ENCODE results near the gene ASB1. TPM values are rescaled to one million over a fixed set of nuclear protein-coding genes. Genes with fewer than 3 reads are reported as not detected.

ASB1 gene
- polyA plus RNA-seq, 1 donor (not counting 4 experiments of a cell fraction or from before 2014, with no cell fraction given): 13.0 TPM

DNA sequence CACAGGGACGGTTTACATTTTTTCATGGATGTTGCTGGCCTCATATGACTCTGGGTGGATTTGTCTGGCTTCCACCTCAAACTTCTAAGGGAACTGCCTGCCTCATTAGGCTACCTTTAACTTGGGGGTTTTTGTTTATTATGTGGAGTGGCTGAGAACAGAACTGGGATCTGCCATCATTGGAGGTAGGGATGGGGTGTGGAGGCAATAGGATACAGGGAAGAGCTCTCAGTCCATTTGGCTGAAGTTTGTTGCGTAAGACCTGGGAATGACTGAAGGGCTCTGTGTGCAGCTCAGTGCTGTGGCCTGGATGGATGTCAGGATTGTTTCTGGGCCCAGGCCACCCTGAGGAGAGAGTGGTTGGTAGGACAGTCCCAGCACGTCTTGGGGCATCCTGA is 31.2 kb downstream of the ASB1 start:
- Histone ChIP-seq H3K27ac (ENCODE audit: control insufficient read depth, insufficient read depth, low read length) (no peak overlapping the region), H3K9me3 (ENCODE audit: control insufficient read depth, low read depth, low read length) (peaks cover 2% of the 10 kb centered on the region), H3K27me3 (ENCODE audit: control insufficient read depth, extremely low read depth, insufficient read depth, low read length) (peaks cover 17% of the 10 kb centered on the region), H3K4me2 (ENCODE audit: control insufficient read depth, extremely low read depth, insufficient read depth, low read depth, low read length) (no peak overlapping the region), H3K9me1 (ENCODE audit: control insufficient read depth, extremely low read depth, insufficient read depth, low read length) (no peaks in the 10 kb centered on the region), H3K4me1 (ENCODE audit: control insufficient read depth, extremely low read depth, insufficient read depth, low read length) (no peaks in the 10 kb centered on the region), H3K79me2 (ENCODE audit: control insufficient read depth, insufficient read depth, low read length) (no peaks in the 10 kb centered on the region), H3K9ac (ENCODE audit: control insufficient read depth, extremely low read depth, insufficient read depth, low read length) (no peak overlapping the region), H4K20me1 (ENCODE audit: control insufficient read depth, extremely low read depth, insufficient read depth, low read length) (no peaks in the 10 kb centered on the region), H3K4me3 (ENCODE audit: control insufficient read depth in 2 of 3, extremely low read depth in 1 of 3, insufficient read depth in 2 of 3, low read depth in 1 of 3, low read length in 3 of 3) (no peak overlapping the region), H3K36me3 (ENCODE audit: control insufficient read depth in 2 of 2, extremely low read depth in 1 of 2, insufficient read depth in 2 of 2, low read length in 2 of 2) (no peaks in the 10 kb centered on the region), H2AFZ (ENCODE audit: control insufficient read depth, low read length) (no peak overlapping the region)
- TF ChIP-seq, protein P1, sequence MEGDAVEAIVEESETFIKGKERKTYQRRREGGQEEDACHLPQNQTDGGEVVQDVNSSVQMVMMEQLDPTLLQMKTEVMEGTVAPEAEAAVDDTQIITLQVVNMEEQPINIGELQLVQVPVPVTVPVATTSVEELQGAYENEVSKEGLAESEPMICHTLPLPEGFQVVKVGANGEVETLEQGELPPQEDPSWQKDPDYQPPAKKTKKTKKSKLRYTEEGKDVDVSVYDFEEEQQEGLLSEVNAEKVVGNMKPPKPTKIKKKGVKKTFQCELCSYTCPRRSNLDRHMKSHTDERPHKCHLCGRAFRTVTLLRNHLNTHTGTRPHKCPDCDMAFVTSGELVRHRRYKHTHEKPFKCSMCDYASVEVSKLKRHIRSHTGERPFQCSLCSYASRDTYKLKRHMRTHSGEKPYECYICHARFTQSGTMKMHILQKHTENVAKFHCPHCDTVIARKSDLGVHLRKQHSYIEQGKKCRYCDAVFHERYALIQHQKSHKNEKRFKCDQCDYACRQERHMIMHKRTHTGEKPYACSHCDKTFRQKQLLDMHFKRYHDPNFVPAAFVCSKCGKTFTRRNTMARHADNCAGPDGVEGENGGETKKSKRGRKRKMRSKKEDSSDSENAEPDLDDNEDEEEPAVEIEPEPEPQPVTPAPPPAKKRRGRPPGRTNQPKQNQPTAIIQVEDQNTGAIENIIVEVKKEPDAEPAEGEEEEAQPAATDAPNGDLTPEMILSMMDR (optimal IDR thresholded peaks at IDR 0.05 in 1 of 3, IDR thresholded peaks at IDR 0.05 in 1 of 3, conservative IDR thresholded peaks at IDR 0.05 in 1 of 3; ENCODE audit: extremely low read depth in 1 of 3, insufficient read depth in 2 of 3, low read length in 3 of 3): no peak
- no peak for TF ChIP-seq EZH2 (IDR thresholded peaks at IDR 0.05; ENCODE audit: low read length)
- dilution Hi-C loops (cut with MboI; ENCODE audit: extremely low pct_ligation_motif_present, low sequenced_read_pairs): no loop called here
- no peak for FAIRE-seq
- no peak for DNase-seq (ENCODE audit: low read depth, low spot score)

DNA sequence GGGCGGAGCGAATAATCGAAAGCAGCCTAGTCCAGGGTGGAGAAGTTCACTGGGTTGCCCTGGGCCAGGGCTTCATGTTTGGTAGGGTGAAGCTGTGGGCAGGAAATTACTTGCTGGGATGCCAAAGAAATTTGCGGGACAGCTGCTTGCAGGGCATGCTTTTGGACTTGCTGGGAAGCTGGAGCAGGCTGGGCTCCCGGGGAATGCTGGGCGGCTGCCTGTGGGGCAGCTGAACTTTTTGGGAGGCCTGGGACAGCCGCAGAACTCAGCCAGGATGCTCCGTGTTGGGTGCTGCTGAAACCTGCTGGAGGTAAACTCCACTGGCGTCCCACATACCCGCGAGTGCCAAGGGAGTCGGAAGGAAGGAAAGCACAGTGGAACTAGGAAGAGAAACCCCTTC is 31.9 kb downstream of the ASB1 start:
- no peak for FAIRE-seq
- no peaks in the 10 kb centered on the region for H3K9me3 ChIP-seq (ENCODE audit: control insufficient read depth, low read depth, low read length)
- no peaks in the 10 kb centered on the region for H3K9me1 ChIP-seq (ENCODE audit: control insufficient read depth, extremely low read depth, insufficient read depth, low read length)
- dilution Hi-C loops (cut with MboI; ENCODE audit: extremely low pct_ligation_motif_present, low sequenced_read_pairs): no loop called here
- H3K4me1 ChIP-seq (ENCODE audit: control insufficient read depth, extremely low read depth, insufficient read depth, low read length): no peaks in the 10 kb centered on the region
- no peak overlapping the region for H3K4me2 ChIP-seq (ENCODE audit: control insufficient read depth, extremely low read depth, insufficient read depth, low read depth, low read length)
- no peak for TF ChIP-seq EZH2 (IDR thresholded peaks at IDR 0.05; ENCODE audit: low read length)
- TF ChIP-seq, protein P1 (optimal IDR thresholded peaks at IDR 0.05 in 1 of 3, IDR thresholded peaks at IDR 0.05 in 1 of 3, conservative IDR thresholded peaks at IDR 0.05 in 1 of 3; ENCODE audit: extremely low read depth in 1 of 3, insufficient read depth in 2 of 3, low read length in 3 of 3): no peak
- no peak for DNase-seq (ENCODE audit: low read depth, low spot score)
- no peaks in the 10 kb centered on the region for H3K79me2 ChIP-seq (ENCODE audit: control insufficient read depth, insufficient read depth, low read length)
- peaks cover 17% of the 10 kb centered on the region for H3K27me3 ChIP-seq (ENCODE audit: control insufficient read depth, extremely low read depth, insufficient read depth, low read length)
- H3K9ac ChIP-seq (ENCODE audit: control insufficient read depth, extremely low read depth, insufficient read depth, low read length): no peak overlapping the region
- H3K36me3 ChIP-seq (ENCODE audit: control insufficient read depth in 2 of 2, extremely low read depth in 1 of 2, insufficient read depth in 2 of 2, low read length in 2 of 2): no peaks in the 10 kb centered on the region
- no peaks in the 10 kb centered on the region for H4K20me1 ChIP-seq (ENCODE audit: control insufficient read depth, extremely low read depth, insufficient read depth, low read length)
- no peak overlapping the region for H3K27ac ChIP-seq (ENCODE audit: control insufficient read depth, insufficient read depth, low read length)
- no peak overlapping the region for H3K4me3 ChIP-seq (ENCODE audit: control insufficient read depth in 2 of 3, extremely low read depth in 1 of 3, insufficient read depth in 2 of 3, low read depth in 1 of 3, low read length in 3 of 3)
- no peak overlapping the region for H2AFZ ChIP-seq (ENCODE audit: control insufficient read depth, low read length)

Data from keratinocyte (primary cell).